ENCODE measurements around the gene RMND5B. TPM values are rescaled to one million over a fixed set of nuclear protein-coding genes. Genes with fewer than 3 reads are reported as not detected.

RMND5B gene
- total and polyA plus RNA-seq, 2 experiments from 2014 or later = 17.5 to 19.9 TPM

DNA sequence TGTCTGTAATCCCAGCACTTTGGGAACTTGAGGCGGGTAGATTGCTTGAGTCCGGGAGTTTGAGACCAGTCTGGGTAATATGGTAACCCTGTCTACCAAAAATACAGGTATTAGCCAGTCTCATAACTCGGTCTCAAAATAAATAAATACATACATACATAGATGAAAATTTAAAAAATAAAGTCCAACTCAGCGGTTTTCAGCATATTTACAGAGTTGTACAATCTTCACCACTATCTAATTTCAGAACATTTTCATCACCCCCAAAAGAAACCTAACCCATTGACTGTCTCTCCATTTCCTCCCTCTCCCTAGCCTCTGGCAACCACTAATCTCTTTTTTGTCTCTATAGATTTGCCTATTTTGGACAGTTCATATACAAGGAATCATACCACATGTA lies 10.7 kb downstream of the RMND5B start:
- no peak for TF ChIP-seq EZH2 (IDR thresholded peaks at IDR 0.05; ENCODE audit: insufficient read depth, poor library complexity, severe bottlenecking)
- no peak for TF ChIP-seq EZH2phosphoT487 (IDR thresholded peaks at IDR 0.05; ENCODE audit: insufficient read depth, low read depth)
- in situ Hi-C loops (cut with MboI) = no loop called here
- Histone ChIP-seq H3F3A (ENCODE audit: insufficient read depth) (0 out of 2 replicates have a peak, but pooled peaks cover 6% of the 10 kb centered on the region), H3K79me2 (ENCODE audit: insufficient read depth) (no peaks in the 10 kb centered on the region), H3K4me2 (ENCODE audit: unreplicated experiment) (no peak overlapping the region), H4K20me1 (ENCODE audit: insufficient read depth) (no peaks in the 10 kb centered on the region), H3K27ac (no peak overlapping the region), H3K9ac (no peak overlapping the region), H3K9me2 (ENCODE audit: insufficient read depth) (no peaks in the 10 kb centered on the region), H3K36me3 (ENCODE audit: low read depth) (peaks cover 5% of the 10 kb centered on the region), H2AFZ (no peak overlapping the region), H3K9me3 (ENCODE audit: low read depth) (no peaks in the 10 kb centered on the region), H3K4me3 (no peak overlapping the region), H3K4me1 (ENCODE audit: insufficient read depth) (no peaks in the 10 kb centered on the region), H3K27me3 (replicated peaks; ENCODE audit: insufficient read depth) (no peaks in the 10 kb centered on the region)
- 94 to 97% methylated on average over 4 of the region's 4 CpGs for WGBS, 2 experiments (ENCODE audit: low coverage in 1 of 2, low lambda C conversion rate in 2 of 2, missing lambda C conversion rate in 2 of 2)
- no peak for DNase-seq

GRCh38 chr5:178142642-178143041 lies 11.8 kb downstream of the RMND5B start:
- H3K27ac ChIP-seq = no peak overlapping the region
- peaks cover 11% of the 10 kb centered on the region; the same call in 1 of the 2 replicates for H3F3A ChIP-seq (ENCODE audit: insufficient read depth)
- 91 to 92% methylated on average over 20 of the region's 20 CpGs for WGBS, 2 experiments (ENCODE audit: low coverage in 1 of 2, low lambda C conversion rate in 2 of 2, missing lambda C conversion rate in 2 of 2)
- no peak overlapping the region for H3K4me3 ChIP-seq
- no peaks in the 10 kb centered on the region for H4K20me1 ChIP-seq (ENCODE audit: insufficient read depth)
- no peak overlapping the region for H3K9ac ChIP-seq
- in situ Hi-C loops (cut with MboI) = no loop called here
- no peak for DNase-seq
- H3K27me3 ChIP-seq (replicated peaks; ENCODE audit: insufficient read depth) = no peaks in the 10 kb centered on the region
- H3K9me3 ChIP-seq (ENCODE audit: low read depth) = no peaks in the 10 kb centered on the region
- no peak for TF ChIP-seq EZH2 (IDR thresholded peaks at IDR 0.05; ENCODE audit: insufficient read depth, poor library complexity, severe bottlenecking)
- no peak for TF ChIP-seq EZH2phosphoT487 (IDR thresholded peaks at IDR 0.05; ENCODE audit: insufficient read depth, low read depth)
- no peaks in the 10 kb centered on the region for H3K79me2 ChIP-seq (ENCODE audit: insufficient read depth)
- H3K4me2 ChIP-seq (ENCODE audit: unreplicated experiment) = no peak overlapping the region
- no peaks in the 10 kb centered on the region for H3K9me2 ChIP-seq (ENCODE audit: insufficient read depth)
- H3K36me3 ChIP-seq (ENCODE audit: low read depth) = peaks cover 5% of the 10 kb centered on the region
- H2AFZ ChIP-seq = no peak overlapping the region
- no peaks in the 10 kb centered on the region for H3K4me1 ChIP-seq (ENCODE audit: insufficient read depth)

DNA sequence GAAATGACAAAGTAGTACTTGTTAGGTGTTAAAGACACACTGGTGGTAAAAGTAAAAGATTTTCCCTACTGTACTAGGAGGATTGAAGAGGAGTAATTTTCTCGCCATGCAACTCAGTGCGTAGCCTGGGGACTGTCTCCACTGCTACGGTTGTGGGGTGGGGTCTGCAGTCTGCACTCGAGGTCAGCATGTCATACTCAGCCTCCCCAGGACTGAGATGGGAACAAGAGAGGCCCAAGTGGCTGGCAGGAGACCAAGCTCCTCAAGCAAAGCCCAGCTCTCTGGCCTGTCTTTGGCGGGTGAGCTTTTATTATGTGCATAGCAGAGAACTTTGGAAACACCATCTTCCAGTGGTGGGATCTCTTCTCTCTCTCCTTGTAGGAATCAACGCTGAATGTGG lies 12.4 kb downstream of the RMND5B start:
- TF ChIP-seq EZH2 (IDR thresholded peaks at IDR 0.05; ENCODE audit: insufficient read depth, poor library complexity, severe bottlenecking) (no peak), EZH2phosphoT487 (IDR thresholded peaks at IDR 0.05; ENCODE audit: insufficient read depth, low read depth) (no peak)
- DNase-seq = no peak
- in situ Hi-C loops (cut with MboI) = no loop called here

GRCh38 chr5:178143901-178144300 lies 13.1 kb downstream of the RMND5B start:
- in situ Hi-C loops (cut with MboI) = no loop called here
- no peak for DNase-seq
- H3K9ac ChIP-seq = no peak overlapping the region
- H3K4me3 ChIP-seq = no peak overlapping the region
- no peak overlapping the region for H3K4me2 ChIP-seq (ENCODE audit: unreplicated experiment)
- H3K79me2 ChIP-seq (ENCODE audit: insufficient read depth) = no peaks in the 10 kb centered on the region
- H3K27me3 ChIP-seq (replicated peaks; ENCODE audit: insufficient read depth) = no peaks in the 10 kb centered on the region
- no peaks in the 10 kb centered on the region for H4K20me1 ChIP-seq (ENCODE audit: insufficient read depth)
- H3F3A ChIP-seq (ENCODE audit: insufficient read depth) = peaks cover 11% of the 10 kb centered on the region; the same call in 1 of the 2 replicates
- TF ChIP-seq EZH2 (IDR thresholded peaks at IDR 0.05; ENCODE audit: insufficient read depth, poor library complexity, severe bottlenecking) (no peak), EZH2phosphoT487 (IDR thresholded peaks at IDR 0.05; ENCODE audit: insufficient read depth, low read depth) (no peak)
- no peaks in the 10 kb centered on the region for H3K9me3 ChIP-seq (ENCODE audit: low read depth)
- WGBS, 2 experiments (ENCODE audit: low coverage in 1 of 2, low lambda C conversion rate in 2 of 2, missing lambda C conversion rate in 2 of 2) = 53 to 60% methylated on average over 10 of the region's 10 CpGs
- no peaks in the 10 kb centered on the region for H3K4me1 ChIP-seq (ENCODE audit: insufficient read depth)
- no peak overlapping the region for H2AFZ ChIP-seq
- no peaks in the 10 kb centered on the region for H3K9me2 ChIP-seq (ENCODE audit: insufficient read depth)
- H3K27ac ChIP-seq = no peak overlapping the region
- H3K36me3 ChIP-seq (ENCODE audit: low read depth) = peaks cover 14% of the 10 kb centered on the region

More for the DNA sequence above, 12.4 kb downstream of the RMND5B start:
- H3K4me3 ChIP-seq = no peak overlapping the region
- no peaks in the 10 kb centered on the region for H3K9me3 ChIP-seq (ENCODE audit: low read depth)
- no peaks in the 10 kb centered on the region for H3K27me3 ChIP-seq (replicated peaks; ENCODE audit: insufficient read depth)
- H3K9me2 ChIP-seq (ENCODE audit: insufficient read depth) = no peaks in the 10 kb centered on the region
- H3K4me2 ChIP-seq (ENCODE audit: unreplicated experiment) = no peak overlapping the region
- H3K4me1 ChIP-seq (ENCODE audit: insufficient read depth) = no peaks in the 10 kb centered on the region
- 85 to 90% methylated on average over 6 of the region's 6 CpGs for WGBS, 2 experiments (ENCODE audit: low coverage in 1 of 2, low lambda C conversion rate in 2 of 2, missing lambda C conversion rate in 2 of 2)
- peaks cover 11% of the 10 kb centered on the region; the same call in 1 of the 2 replicates for H3F3A ChIP-seq (ENCODE audit: insufficient read depth)
- H2AFZ ChIP-seq = no peak overlapping the region
- H3K79me2 ChIP-seq (ENCODE audit: insufficient read depth) = no peaks in the 10 kb centered on the region
- H3K27ac ChIP-seq = no peak overlapping the region
- H3K36me3 ChIP-seq (ENCODE audit: low read depth) = peaks cover 8% of the 10 kb centered on the region
- H3K9ac ChIP-seq = no peak overlapping the region
- no peaks in the 10 kb centered on the region for H4K20me1 ChIP-seq (ENCODE audit: insufficient read depth)
